ENCODE measurements around the gene CPPED1. TPM values are rescaled to one million over a fixed set of nuclear protein-coding genes. Genes with fewer than 3 reads are reported as not detected.

CPPED1 gene
- total RNA-seq, 1 experiment from 2014 or later = 8.1 TPM

DNA sequence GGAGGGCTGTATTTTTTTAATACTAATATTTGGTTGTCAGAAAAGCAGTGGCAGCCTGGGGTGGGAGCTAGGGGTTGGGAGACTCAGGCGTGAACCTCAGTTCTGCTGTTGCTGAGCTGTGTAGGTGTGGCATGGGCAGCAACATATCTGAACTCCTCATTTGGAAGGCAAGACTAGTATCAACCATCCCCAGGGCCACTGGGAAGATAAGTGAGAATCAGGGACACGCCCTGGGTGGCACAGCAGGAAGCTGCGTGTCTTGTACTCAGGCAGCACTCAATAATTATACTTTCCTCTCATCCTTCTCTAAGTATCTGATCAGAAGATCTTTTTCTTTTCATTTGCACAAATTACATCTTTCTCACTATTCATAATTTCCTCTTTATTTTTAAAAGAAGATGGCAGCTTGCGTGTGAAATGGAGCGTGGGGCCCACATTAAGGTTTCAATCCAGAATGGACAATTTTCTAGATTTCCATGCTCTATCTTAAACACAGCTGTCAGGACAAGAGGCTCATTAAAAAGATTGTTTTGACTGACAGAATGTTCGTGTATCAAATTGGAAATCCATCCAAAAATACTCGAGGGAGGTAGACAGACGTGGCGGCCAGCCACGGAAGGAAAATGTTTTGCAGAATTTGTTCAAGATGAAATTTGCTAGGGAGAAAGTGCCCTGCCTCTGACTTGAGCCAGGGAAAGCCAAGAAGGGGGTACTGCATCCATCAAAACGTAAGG is 121.1 kb downstream of the CPPED1 start:
- no TSS peak for BruUV-seq (replicated peaks)
- Histone ChIP-seq H3K79me2 (ENCODE audit: insufficient read depth, low read length) (no peaks in the 10 kb centered on the region), H3K27me3 (ENCODE audit: insufficient read depth, low read length) (no peaks in the 10 kb centered on the region), H3K4me2 (ENCODE audit: low read length) (no peak overlapping the region), H3K36me3 (ENCODE audit: control insufficient read depth in 1 of 2, insufficient read depth in 2 of 2, low read length in 2 of 2) (no peaks in the 10 kb centered on the region), H3K9ac (ENCODE audit: low read length) (no peak overlapping the region), H3K4me1 (ENCODE audit: control insufficient read depth in 1 of 2, insufficient read depth in 2 of 2, low read length in 2 of 2) (no peaks in the 10 kb centered on the region), H3K9me3 (ENCODE audit: control insufficient read depth in 1 of 2, insufficient read depth in 1 of 2, low read depth in 1 of 2, low read length in 2 of 2) (no peaks in the 10 kb centered on the region), H4K20me1 (ENCODE audit: insufficient read depth) (no peaks in the 10 kb centered on the region), H3K9me2 (ENCODE audit: insufficient read depth) (no peaks in the 10 kb centered on the region), H2AFZ (ENCODE audit: low read depth, low read length, poor library complexity, severe bottlenecking) (no peak overlapping the region), H3K27ac (ENCODE audit: low read depth, low read length) (no peak overlapping the region), H3K4me3 (replicated peaks in 1 of 2; ENCODE audit: low read depth in 1 of 2, low read length in 2 of 2) (no peak overlapping the region)
- ATAC-seq (no peak), DNase-seq (ENCODE audit: low read depth, low spot score) (no peak)
- intact Hi-C loops (cut with micrococcal nuclease) = no loop called here
- TF ChIP-seq ELF1 (IDR thresholded peaks at IDR 0.05; ENCODE audit: borderline replicate concordance, low read depth) (no peak), EZH2 (IDR thresholded peaks at IDR 0.05) (no peak), FOSL1 (IDR thresholded peaks at IDR 0.05; ENCODE audit: low read depth) (no peak), ZNF274 (IDR thresholded peaks at IDR 0.05; ENCODE audit: low read depth, low read length) (no peak), SRF (IDR thresholded peaks at IDR 0.05; ENCODE audit: low read depth) (no peak), POLR2A (IDR thresholded peaks at IDR 0.05; ENCODE audit: borderline replicate concordance, extremely low read depth, insufficient read depth, insufficient read length) (no peak), RAD21 (IDR thresholded peaks at IDR 0.05; ENCODE audit: low read depth) (no peak)
- TF ChIP-seq, protein P1, sequence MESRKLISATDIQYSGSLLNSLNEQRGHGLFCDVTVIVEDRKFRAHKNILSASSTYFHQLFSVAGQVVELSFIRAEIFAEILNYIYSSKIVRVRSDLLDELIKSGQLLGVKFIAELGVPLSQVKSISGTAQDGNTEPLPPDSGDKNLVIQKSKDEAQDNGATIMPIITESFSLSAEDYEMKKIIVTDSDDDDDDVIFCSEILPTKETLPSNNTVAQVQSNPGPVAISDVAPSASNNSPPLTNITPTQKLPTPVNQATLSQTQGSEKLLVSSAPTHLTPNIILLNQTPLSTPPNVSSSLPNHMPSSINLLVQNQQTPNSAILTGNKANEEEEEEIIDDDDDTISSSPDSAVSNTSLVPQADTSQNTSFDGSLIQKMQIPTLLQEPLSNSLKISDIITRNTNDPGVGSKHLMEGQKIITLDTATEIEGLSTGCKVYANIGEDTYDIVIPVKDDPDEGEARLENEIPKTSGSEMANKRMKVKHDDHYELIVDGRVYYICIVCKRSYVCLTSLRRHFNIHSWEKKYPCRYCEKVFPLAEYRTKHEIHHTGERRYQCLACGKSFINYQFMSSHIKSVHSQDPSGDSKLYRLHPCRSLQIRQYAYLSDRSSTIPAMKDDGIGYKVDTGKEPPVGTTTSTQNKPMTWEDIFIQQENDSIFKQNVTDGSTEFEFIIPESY (IDR thresholded peaks at IDR 0.05; ENCODE audit: extremely low read depth, insufficient replicate concordance, low read length) = no peak
- TF ChIP-seq, protein P2, sequence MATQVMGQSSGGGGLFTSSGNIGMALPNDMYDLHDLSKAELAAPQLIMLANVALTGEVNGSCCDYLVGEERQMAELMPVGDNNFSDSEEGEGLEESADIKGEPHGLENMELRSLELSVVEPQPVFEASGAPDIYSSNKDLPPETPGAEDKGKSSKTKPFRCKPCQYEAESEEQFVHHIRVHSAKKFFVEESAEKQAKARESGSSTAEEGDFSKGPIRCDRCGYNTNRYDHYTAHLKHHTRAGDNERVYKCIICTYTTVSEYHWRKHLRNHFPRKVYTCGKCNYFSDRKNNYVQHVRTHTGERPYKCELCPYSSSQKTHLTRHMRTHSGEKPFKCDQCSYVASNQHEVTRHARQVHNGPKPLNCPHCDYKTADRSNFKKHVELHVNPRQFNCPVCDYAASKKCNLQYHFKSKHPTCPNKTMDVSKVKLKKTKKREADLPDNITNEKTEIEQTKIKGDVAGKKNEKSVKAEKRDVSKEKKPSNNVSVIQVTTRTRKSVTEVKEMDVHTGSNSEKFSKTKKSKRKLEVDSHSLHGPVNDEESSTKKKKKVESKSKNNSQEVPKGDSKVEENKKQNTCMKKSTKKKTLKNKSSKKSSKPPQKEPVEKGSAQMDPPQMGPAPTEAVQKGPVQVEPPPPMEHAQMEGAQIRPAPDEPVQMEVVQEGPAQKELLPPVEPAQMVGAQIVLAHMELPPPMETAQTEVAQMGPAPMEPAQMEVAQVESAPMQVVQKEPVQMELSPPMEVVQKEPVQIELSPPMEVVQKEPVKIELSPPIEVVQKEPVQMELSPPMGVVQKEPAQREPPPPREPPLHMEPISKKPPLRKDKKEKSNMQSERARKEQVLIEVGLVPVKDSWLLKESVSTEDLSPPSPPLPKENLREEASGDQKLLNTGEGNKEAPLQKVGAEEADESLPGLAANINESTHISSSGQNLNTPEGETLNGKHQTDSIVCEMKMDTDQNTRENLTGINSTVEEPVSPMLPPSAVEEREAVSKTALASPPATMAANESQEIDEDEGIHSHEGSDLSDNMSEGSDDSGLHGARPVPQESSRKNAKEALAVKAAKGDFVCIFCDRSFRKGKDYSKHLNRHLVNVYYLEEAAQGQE (IDR thresholded peaks at IDR 0.05; ENCODE audit: low read depth) = no peak
- TF ChIP-seq, protein P3, sequence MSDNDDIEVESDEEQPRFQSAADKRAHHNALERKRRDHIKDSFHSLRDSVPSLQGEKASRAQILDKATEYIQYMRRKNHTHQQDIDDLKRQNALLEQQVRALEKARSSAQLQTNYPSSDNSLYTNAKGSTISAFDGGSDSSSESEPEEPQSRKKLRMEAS (IDR thresholded peaks at IDR 0.05) = no peak
- ChIA-PET CTCF (no interaction called here), POLR2A (no interaction called here), RAD21 (ENCODE audit: low non-redundant PET in 1 of 2, low total read pairs in 2 of 2, uncharacterized antibody in 2 of 2, unreplicated experiment in 2 of 2) (no interaction called here)
